Measurements from ENCODE around the gene TRNT1.

- TF ChIP-seq SIN3A (IDR thresholded peaks at IDR 0.05; ENCODE audit: borderline replicate concordance, insufficient read depth, low read depth, low read length): no peak
- no peak for TF ChIP-seq POLR2AphosphoS5 (IDR thresholded peaks at IDR 0.05; ENCODE audit: low read depth, low read length)
- TF ChIP-seq CTCF (IDR thresholded peaks at IDR 0.05): no peak
- TF ChIP-seq TCF7L2 (IDR thresholded peaks at IDR 0.05; ENCODE audit: low read depth, low read length): no peak
Measured at GRCh38 chr3:3165650-3166049, 38.9 kb downstream of the TRNT1 start.

All from Panc1 (cell line).